ENCODE results near the gene ATP6V0B. TPM values are rescaled to one million over a fixed set of nuclear protein-coding genes. Genes with fewer than 3 reads are reported as not detected.

The ATP6V0B gene
- total RNA-seq, 4 donors from 2014 or later, result 135 to 180 (median 169) TPM

DNA sequence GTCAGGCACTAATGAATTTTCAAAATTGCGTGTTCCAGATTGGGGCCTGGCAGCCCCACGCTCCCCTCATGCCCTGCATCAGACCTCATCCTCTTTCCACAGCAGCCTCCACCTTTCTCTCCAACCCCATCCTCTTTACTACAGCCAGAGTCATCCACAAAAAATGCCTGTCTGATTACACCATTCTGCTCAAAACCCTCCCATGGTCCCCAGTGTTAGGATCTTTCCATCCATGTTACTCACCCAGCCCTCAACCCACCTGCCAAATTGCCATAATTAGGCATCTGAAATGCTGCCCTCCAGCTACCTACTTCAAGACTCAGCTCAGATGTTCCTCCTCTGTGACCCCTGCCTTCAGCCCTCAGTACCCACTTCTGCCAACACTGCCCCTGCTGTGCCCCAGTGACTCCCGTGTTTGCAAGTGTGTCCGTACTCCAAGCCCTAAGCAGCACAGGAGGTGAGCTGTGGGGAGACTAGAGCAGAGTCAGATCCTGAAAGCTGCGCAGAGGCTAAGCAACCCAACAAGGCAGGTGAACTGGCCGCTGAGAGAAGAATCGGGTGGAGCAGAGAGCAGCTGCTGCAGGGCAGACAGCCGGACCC lies 41.9 kb upstream of the ATP6V0B start:
- TF ChIP-seq POLR2A (IDR thresholded peaks at IDR 0.05), result no peak
- intact Hi-C loops (cut with DNase I; ENCODE audit: low total_unique reads), result loop anchor here (5.0 to 10.0 kb wide), 3 partner anchors 112 to 408 kb away; no protein-coding TSS in a partner anchor
- no peak for DNase-seq (ENCODE audit: low spot score in 2 of 2)
- no peak overlapping the region for H3K4me3 ChIP-seq (ENCODE audit: low read depth, poor library complexity, severe bottlenecking)
- 25 to 31% methylated on average over 8 of the region's 8 CpGs for WGBS, 2 donors

DNA sequence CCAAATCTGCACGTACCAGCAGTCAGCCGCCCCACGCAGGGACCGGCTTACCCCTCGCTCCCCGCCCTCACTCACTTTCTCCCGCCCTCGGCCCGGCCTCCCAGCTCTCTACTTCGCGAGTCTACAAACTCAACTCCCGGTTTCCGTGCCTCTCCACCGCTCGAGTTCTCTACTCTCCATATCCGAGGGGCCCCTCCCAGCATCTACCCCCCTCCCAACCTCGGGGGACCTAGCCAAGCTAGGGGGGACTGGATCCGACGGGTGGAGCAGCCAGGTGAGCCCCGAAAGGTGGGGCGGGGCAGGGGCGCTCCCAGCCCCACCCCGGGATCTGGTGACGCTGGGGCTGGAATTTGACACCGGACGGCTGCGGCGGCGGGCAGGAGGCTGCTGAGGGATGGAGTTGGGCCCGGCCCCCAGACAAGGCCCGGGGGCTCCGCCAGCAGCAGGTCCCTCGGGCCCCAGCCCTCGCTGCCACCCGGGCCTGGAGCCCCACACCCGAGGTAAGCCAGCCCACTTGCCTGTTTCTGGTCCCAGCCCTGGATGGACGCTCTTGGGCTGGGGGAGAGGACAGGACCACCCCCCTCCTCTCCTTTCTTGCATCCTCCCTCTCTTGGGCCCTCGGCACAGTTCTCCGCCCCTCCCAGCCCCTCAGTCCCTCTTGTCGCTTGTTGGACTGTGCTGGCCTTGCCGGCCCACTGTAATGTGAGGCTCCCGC lies 41.2 kb upstream of the ATP6V0B start, which contains the start of gene ARTN:
TSS of gene ARTN (plus strand) at position 416 of the 715 bp plus-strand sequence. CDS start 1,856 bp downstream, outside the sequence.
- WGBS, 2 donors, result 4% methylated on average over 22 to 34 of the region's 42 CpGs
- no peak for TF ChIP-seq POLR2A (IDR thresholded peaks at IDR 0.05)
- TF ChIP-seq, protein P1, sequence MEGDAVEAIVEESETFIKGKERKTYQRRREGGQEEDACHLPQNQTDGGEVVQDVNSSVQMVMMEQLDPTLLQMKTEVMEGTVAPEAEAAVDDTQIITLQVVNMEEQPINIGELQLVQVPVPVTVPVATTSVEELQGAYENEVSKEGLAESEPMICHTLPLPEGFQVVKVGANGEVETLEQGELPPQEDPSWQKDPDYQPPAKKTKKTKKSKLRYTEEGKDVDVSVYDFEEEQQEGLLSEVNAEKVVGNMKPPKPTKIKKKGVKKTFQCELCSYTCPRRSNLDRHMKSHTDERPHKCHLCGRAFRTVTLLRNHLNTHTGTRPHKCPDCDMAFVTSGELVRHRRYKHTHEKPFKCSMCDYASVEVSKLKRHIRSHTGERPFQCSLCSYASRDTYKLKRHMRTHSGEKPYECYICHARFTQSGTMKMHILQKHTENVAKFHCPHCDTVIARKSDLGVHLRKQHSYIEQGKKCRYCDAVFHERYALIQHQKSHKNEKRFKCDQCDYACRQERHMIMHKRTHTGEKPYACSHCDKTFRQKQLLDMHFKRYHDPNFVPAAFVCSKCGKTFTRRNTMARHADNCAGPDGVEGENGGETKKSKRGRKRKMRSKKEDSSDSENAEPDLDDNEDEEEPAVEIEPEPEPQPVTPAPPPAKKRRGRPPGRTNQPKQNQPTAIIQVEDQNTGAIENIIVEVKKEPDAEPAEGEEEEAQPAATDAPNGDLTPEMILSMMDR (IDR thresholded peaks at IDR 0.05), result no peak
- H3K4me3 ChIP-seq (ENCODE audit: low read depth, poor library complexity, severe bottlenecking), result no peak within 1 kb of the TSS
- DNase-seq (ENCODE audit: low spot score in 2 of 2), result no peak
- intact Hi-C loops (cut with DNase I; ENCODE audit: low total_unique reads), result loop anchor here (5.0 to 10.0 kb wide), 3 partner anchors 111 to 409 kb away; no protein-coding TSS in a partner anchor

DNA sequence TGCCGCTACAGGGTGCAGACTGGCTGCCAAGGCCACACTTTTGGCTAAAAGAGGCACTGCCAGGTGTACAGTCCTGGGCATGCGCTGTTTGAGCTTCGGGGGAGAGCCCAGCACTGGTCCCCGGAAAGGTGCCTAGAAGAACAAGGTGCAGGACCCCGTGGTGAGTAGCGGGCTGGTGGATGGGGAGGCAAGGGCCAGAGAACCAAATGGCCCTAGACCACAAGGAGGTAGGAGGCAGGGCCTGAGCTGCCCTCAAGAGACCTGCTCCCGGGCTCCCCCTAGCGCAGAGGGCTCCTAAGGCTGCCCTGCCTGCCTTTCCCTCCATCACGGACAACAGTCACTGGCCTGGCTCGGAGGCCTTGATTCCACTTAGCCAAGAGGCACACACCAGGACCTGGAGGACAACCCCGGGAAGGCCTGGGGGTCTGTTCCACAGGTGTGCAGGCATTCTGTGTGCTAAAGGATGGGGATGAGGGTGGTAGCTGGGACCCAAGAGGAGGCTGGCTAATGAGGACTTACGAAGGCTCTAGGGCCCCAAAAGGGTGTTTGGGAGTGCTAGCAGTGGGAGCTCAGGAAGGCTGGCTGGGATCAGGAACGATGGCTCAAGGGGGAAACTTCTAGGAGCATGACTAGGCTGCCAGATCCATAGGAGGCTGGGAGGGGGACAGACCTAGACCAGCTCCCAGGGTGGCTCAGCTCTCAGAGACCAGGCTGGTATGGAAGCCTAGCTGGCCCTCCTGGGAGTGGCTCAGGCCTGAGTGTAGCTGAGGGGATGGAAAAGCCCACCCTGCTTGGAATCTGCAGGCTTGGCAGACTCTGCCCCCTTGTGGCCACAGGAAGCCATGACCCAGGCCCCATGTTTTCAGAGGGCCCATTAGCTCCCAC lies 40.4 kb upstream of the ATP6V0B start:
- 20 to 25% methylated on average over 13 of the region's 13 CpGs for WGBS, 2 donors
- DNase-seq (ENCODE audit: low spot score in 2 of 2), result no peak
- no peak for TF ChIP-seq POLR2A (IDR thresholded peaks at IDR 0.05)
- TF ChIP-seq, protein P1 (IDR thresholded peaks at IDR 0.05), result peak in 1 of 3 donors; percentile 72
- intact Hi-C loops (cut with DNase I; ENCODE audit: low total_unique reads), result loop anchor here (5.0 to 10.0 kb wide), 3 partner anchors 110 to 410 kb away; no protein-coding TSS in a partner anchor
- no peak overlapping the region for H3K4me3 ChIP-seq (ENCODE audit: low read depth, poor library complexity, severe bottlenecking)

DNA sequence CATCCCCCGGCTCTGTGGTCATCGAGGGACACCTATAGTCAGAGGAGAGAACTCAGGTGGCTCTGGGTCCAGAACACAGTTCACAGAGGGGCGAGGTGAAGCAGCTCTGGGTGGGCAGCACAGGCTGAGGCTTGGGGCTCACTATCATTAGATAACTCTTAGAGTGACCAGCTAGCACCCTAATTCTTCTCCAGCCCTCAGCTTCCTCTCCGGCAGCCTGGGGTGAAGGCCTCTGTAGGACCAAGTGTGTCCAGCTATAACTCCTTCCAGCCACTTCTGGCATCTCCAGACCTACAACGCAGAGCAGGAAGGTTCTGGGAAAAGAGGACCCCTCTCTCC lies 39.8 kb upstream of the ATP6V0B start:
- intact Hi-C loops (cut with DNase I; ENCODE audit: low total_unique reads), result loop anchor here (5.0 to 10.0 kb wide), 3 partner anchors 110 to 410 kb away; no protein-coding TSS in a partner anchor

DNA sequence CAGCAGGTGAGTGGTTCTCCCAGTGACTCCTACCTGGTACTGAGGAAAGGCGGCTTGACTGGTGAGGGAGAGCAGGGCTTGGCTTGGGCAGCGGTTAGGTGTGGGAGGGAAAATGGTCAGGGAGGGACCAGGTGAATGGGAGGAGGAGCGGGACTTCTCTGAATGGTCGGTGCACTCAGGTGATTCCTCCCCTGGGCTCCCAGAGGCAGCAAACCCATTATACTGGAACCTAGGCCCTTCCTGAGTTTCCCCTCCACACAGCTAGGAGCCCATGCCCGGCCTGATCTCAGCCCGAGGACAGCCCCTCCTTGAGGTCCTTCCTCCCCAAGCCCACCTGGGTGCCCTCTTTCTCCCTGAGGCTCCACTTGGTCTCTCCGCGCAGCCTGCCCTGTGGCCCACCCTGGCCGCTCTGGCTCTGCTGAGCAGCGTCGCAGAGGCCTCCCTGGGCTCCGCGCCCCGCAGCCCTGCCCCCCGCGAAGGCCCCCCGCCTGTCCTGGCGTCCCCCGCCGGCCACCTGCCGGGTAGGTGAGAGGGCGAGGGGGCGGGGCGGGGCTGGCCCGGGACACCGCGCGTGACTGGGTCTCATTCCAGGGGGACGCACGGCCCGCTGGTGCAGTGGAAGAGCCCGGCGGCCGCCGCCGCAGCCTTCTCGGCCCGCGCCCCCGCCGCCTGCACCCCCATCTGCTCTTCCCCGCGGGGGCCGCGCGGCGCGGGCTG lies 38.9 kb upstream of the ATP6V0B start:
- TF ChIP-seq, protein P1 (IDR thresholded peaks at IDR 0.05), result no peak
- TF ChIP-seq POLR2A (IDR thresholded peaks at IDR 0.05), result no peak
- DNase-seq (ENCODE audit: low spot score in 2 of 2), result no peak
- H3K4me3 ChIP-seq (ENCODE audit: low read depth, poor library complexity, severe bottlenecking), result peak overlapping the region; percentile 3
- 24 to 58% methylated on average over 8 to 15 of the region's 48 CpGs for WGBS, 2 donors
- intact Hi-C loops (cut with DNase I; ENCODE audit: low total_unique reads), result loop anchor here (10.0 kb wide), 2 partner anchors 109 to 411 kb away; no protein-coding TSS in a partner anchor

More for the DNA sequence above, 39.8 kb upstream of the ATP6V0B start:
- TF ChIP-seq, protein P1 (IDR thresholded peaks at IDR 0.05), result no peak
- no peak for TF ChIP-seq POLR2A (IDR thresholded peaks at IDR 0.05)
- WGBS, 2 donors, result 64 to 67% methylated on average over 4 to 5 of the region's 5 CpGs
- H3K4me3 ChIP-seq (ENCODE audit: low read depth, poor library complexity, severe bottlenecking), result no peak overlapping the region
- DNase-seq (ENCODE audit: low spot score in 2 of 2), result no peak

All from lower leg skin (tissue), 4 donors.